HEK293 (cell line): ENCODE measurements around the gene KBTBD12.

Experiments
- PRDM1 ChIP-seq: fragments of 450-650 bp; formaldehyde crosslinking; IDR thresholded peaks from 2 replicates; pipeline ENCODE4; 2016; ENCODE audit warnings: missing biosample characterization, missing genetic modification characterization
- REST ChIP-seq: fragments of 450-650 bp; formaldehyde crosslinking; IDR thresholded peaks from 2 replicates; pipeline ENCODE4 v1.5.1; 2016; ENCODE audit warnings: missing biosample characterization, missing genetic modification characterization
- TCF7L2 ChIP-seq: IDR thresholded peaks from 2 replicates; pipeline ENCODE4 v1.6.1; 2011; ENCODE audit warnings: low read depth, mild to moderate bottlenecking, inconsistent platforms, low read length, moderate library complexity, borderline replicate concordance
- ZEB2 ChIP-seq: fragments of 450-650 bp; formaldehyde crosslinking; IDR thresholded peaks from 2 replicates; pipeline ENCODE4 v1.5.1; 2016; ENCODE audit warnings: missing biosample characterization, missing genetic modification characterization
- ZFP37 ChIP-seq: fragments of 450-650 bp; formaldehyde crosslinking; IDR thresholded peaks from 2 replicates; pipeline ENCODE4 v1.5.1; 2016; ENCODE audit warnings: missing biosample characterization, missing genetic modification characterization
- ZNF24 ChIP-seq: fragments of 450-650 bp; formaldehyde crosslinking; IDR thresholded peaks from 2 replicates; pipeline ENCODE4 v1.5.1; 2016; ENCODE audit warnings: missing biosample characterization, missing genetic modification characterization
- ZNF274 ChIP-seq, 2 experiments: fragments of 200-500 bp in 1 of 2; fragments of 450-650 bp in 1 of 2; sonication (Bioruptor generic) in 1 of 2; formaldehyde crosslinking in 1 of 2; IDR thresholded peaks; 2 replicates each; pipeline versions ENCODE4 v1.5.1 to v1.6.1; 2014 to 2016; ENCODE audit warnings: borderline replicate concordance in 1 of 2, inconsistent platforms in 1 of 2, low read length in 1 of 2, missing biosample characterization in 1 of 2, missing genetic modification characterization in 1 of 2
- ZNF707 ChIP-seq: fragments of 450-650 bp; formaldehyde crosslinking; IDR thresholded peaks from 2 replicates; pipeline ENCODE4 v1.5.1; 2016; ENCODE audit warnings: missing biosample characterization, missing genetic modification characterization
- TF ChIP-seq, protein P1 (sequence below): fragments of 450-650 bp; formaldehyde crosslinking; IDR thresholded peaks from 2 replicates; pipeline ENCODE4 v1.5.1; 2016; ENCODE audit warnings: missing biosample characterization, missing genetic modification characterization
- TF ChIP-seq, protein P2 (sequence below): fragments of 450-650 bp; formaldehyde crosslinking; IDR thresholded peaks from 2 replicates; pipeline ENCODE4 v1.5.1; 2016; ENCODE audit warnings: missing biosample characterization, missing genetic modification characterization, low read depth
- TF ChIP-seq, protein P3 (sequence below): fragments of 450-650 bp; formaldehyde crosslinking; IDR thresholded peaks from 2 replicates; pipeline ENCODE4 v1.5.1; 2016; ENCODE audit warnings: missing biosample characterization, missing genetic modification characterization, borderline replicate concordance
- TF ChIP-seq, protein P4 (sequence below): fragments of 450-650 bp; formaldehyde crosslinking; IDR thresholded peaks from 2 replicates; pipeline ENCODE4 v1.5.1; 2016; ENCODE audit warnings: missing biosample characterization, missing genetic modification characterization

- TF ChIP-seq, protein P1, sequence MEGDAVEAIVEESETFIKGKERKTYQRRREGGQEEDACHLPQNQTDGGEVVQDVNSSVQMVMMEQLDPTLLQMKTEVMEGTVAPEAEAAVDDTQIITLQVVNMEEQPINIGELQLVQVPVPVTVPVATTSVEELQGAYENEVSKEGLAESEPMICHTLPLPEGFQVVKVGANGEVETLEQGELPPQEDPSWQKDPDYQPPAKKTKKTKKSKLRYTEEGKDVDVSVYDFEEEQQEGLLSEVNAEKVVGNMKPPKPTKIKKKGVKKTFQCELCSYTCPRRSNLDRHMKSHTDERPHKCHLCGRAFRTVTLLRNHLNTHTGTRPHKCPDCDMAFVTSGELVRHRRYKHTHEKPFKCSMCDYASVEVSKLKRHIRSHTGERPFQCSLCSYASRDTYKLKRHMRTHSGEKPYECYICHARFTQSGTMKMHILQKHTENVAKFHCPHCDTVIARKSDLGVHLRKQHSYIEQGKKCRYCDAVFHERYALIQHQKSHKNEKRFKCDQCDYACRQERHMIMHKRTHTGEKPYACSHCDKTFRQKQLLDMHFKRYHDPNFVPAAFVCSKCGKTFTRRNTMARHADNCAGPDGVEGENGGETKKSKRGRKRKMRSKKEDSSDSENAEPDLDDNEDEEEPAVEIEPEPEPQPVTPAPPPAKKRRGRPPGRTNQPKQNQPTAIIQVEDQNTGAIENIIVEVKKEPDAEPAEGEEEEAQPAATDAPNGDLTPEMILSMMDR (tag by site-specific recombination): no peak
- no peak for TF ChIP-seq ZNF707
- no peak for TF ChIP-seq ZNF24
- no peak for TF ChIP-seq PRDM1 (tag by site-specific recombination)
- TF ChIP-seq, protein P2, sequence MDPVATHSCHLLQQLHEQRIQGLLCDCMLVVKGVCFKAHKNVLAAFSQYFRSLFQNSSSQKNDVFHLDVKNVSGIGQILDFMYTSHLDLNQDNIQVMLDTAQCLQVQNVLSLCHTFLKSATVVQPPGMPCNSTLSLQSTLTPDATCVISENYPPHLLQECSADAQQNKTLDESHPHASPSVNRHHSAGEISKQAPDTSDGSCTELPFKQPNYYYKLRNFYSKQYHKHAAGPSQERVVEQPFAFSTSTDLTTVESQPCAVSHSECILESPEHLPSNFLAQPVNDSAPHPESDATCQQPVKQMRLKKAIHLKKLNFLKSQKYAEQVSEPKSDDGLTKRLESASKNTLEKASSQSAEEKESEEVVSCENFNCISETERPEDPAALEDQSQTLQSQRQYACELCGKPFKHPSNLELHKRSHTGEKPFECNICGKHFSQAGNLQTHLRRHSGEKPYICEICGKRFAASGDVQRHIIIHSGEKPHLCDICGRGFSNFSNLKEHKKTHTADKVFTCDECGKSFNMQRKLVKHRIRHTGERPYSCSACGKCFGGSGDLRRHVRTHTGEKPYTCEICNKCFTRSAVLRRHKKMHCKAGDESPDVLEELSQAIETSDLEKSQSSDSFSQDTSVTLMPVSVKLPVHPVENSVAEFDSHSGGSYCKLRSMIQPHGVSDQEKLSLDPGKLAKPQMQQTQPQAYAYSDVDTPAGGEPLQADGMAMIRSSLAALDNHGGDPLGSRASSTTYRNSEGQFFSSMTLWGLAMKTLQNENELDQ: no peak
- no peak for TF ChIP-seq REST (tag by site-specific recombination)
- TF ChIP-seq, protein P3, sequence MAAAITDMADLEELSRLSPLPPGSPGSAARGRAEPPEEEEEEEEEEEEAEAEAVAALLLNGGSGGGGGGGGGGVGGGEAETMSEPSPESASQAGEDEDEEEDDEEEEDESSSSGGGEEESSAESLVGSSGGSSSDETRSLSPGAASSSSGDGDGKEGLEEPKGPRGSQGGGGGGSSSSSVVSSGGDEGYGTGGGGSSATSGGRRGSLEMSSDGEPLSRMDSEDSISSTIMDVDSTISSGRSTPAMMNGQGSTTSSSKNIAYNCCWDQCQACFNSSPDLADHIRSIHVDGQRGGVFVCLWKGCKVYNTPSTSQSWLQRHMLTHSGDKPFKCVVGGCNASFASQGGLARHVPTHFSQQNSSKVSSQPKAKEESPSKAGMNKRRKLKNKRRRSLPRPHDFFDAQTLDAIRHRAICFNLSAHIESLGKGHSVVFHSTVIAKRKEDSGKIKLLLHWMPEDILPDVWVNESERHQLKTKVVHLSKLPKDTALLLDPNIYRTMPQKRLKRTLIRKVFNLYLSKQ: no peak
- TF ChIP-seq TCF7L2: no peak
- no peak for TF ChIP-seq ZNF274 (IDR thresholded peaks at IDR 0.05; ENCODE audit: low read length)
- no peak for TF ChIP-seq ZNF274 (tag by site-specific recombination; IDR thresholded peaks at IDR 0.05; ENCODE audit: borderline replicate concordance)
- TF ChIP-seq ZEB2 (tag by site-specific recombination): no peak
- TF ChIP-seq, protein P4, sequence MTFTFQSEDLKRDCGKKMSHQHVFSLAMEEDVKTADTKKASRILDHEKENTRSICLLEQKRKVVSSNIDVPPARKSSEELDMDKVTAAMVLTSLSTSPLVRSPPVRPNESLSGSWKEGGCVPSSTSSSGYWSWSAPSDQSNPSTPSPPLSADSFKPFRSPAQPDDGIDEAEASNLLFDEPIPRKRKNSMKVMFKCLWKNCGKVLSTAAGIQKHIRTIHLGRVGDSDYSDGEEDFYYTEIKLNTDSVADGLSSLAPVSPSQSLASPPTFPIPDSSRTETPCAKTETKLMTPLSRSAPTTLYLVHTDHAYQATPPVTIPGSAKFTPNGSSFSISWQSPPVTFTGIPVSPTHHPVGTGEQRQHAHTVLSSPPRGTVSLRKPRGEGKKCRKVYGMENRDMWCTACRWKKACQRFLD (tag by site-specific recombination): no peak
- no peak for TF ChIP-seq ZFP37 (tag by site-specific recombination)
These were observed 83.6 kb downstream of the KBTBD12 start for GRCh38 chr3:127998596-127998995.
